Activated effector memory CD4-positive, alpha-beta T cell treated with anti-CD3 and anti-CD28 coated beads, Interleukin-2, amount 50 U/mL, for 16 hours (primary cell): Measurements from ENCODE around the gene PPP2R2D.
A peak's percentile ranks its signal among the peaks of the same experiment; 100 is the strongest.

Experiments used
- DNase-seq: peaks from one replicate; pipeline ENCODE4 v3.0.0-alpha.2; 2020

Gene PPP2R2D

GRCh38 chr10:131900350-131901152 lies at the start of gene PPP2R2D:
PPP2R2D (plus strand) TSS chr10:131901008; CDS start chr10:131901149, 141 bp downstream.
- peak; percentile 99 for DNase-seq

DNA sequence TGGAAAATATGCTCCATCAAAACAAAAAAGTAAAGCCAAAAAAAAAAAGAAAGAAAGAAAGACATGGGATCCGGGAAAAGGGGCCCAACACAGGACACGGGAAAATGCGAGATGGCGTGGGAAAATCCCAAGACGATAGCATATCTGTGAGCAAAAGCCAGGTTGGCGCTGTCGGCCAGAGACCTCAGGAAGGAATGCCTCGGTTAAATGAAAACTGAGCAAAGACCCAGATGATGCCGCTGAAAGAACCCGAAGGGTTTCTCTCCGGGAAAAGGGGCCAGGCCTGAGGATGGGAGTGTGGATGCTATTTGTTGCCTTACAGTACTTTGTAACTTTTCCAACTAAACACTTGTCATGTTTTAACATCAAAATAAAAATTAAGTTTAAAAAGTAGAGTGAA lies 49.5 kb upstream of the PPP2R2D start:
- DNase-seq = peak; percentile 31

GRCh38 chr10:131852176-131852822 lies 48.5 kb upstream of the PPP2R2D start:
- peak; percentile 28 for DNase-seq

DNA sequence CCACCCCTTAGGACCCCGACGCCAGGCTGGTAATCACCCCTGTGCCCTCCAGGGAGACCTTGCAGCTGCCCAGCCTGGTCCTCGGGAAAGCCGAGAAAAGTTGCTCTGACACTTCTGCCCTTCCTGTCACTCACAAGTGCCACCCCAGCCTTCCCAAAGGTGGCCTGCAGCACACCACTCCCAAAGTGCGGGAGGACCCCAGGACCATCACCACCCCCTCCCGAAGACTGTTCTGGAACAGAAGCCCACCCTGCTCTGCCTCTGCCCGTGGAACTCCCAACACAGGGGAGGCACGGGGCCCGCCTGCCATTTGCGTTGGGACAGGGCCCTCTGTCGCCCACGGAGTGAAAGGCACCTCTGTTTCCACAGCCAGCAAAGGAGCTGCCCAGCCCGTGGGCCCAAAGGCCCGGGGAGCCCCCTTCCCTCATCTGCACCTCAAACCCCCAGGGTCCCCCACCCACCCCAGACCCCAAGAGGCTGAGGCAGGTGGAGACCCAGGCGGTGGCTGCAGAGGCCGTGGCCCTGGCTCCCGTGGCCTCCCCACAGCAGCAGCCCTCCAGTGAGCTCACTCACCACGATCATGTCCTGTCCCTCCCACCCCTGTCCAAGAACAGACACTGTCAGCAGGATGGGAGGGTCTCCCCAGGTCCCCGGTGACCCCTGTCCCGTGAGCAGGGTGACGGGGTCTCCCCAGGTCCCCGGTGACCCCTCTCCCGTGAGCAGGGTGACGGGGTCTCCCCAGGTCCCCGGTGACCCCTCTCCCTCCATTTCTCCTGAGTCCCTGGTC lies 47.8 kb upstream of the PPP2R2D start:
- peak; percentile 50 for DNase-seq

- peak; percentile 39 for DNase-seq
These were observed 47.2 kb upstream of the PPP2R2D start for GRCh38 chr10:131853610-131853964.

DNA sequence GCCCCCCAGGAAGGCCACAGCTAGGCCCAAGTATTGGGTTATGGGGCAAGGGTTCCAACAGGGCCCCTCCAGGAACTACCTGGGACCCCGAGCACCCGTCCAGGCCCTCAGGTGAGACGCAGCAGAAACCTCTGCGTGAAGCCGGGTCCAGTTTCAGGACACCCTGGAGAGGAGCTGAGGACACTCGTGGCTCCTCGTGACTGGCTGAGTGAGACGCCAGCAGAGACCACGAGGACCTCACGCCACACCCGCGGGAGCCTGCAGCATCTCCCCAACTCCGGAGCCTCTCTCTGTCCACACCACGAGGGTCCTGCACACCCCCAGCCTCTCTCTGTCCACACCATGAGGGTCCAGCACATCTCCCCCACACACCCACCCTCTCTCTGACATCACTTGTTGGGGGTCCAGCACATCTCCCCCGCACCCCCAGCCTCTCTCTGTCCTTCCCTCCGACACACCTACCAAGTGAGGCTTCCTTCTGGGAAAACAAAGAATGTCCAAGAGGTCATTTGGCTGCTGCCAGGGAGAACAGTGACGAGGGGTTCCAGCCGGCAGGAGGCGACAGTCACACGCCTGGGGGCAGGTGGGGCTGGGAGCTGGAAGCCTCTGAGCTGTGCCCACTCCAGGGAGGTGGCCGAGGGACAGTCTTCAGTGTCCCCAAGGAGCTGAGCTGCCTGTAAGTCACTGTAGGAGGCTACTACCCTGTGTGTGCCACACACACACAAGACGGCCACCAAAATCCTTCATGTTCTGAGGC lies 46.1 kb upstream of the PPP2R2D start:
- DNase-seq = peak; percentile 33

DNA sequence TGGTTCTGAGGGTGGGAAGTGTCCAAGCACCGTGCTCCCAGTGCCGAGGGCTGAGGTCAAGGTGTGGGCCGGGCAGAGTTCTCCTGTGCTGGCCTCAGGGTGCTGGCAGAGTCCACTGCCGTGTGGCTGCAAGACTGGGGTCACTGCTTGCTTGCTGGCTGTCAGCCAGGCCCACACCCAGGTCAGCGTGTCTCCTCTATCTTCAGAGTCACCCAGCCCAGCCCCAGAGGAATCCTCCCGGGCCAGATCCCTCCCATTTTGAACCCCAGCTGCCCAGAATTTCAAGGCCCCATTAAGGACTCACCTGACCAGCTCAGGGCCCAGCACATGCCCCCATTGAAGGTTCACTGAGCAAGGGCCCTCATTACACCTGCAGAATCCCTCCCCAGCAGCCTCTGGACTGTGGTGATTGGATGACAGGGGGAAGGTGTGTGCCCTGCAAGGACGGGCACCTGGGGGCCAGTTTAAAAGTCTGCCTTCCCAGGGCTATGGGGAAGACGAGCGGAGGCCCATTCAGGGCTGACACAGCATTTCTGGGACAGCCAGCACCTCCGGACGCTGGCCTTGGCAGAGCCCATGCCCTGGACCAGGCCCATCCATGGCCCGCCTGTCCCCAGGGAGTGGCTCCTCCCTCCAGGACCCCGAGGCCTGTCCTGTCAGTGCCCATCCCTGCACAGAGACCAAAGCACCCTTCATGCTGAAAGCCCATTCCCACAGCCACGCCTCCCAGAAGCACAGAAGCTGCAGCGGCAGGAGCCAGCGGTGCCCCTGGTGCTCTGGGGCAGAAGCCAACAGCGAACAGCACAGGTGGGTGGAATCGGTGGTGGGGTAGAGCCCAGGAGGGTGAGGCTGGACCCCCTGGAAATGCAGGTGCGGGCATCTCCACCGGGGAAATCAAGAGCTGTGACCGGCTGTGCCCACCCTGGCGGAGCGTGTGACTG lies 45.1 kb upstream of the PPP2R2D start:
- DNase-seq = peak; percentile 44

DNA sequence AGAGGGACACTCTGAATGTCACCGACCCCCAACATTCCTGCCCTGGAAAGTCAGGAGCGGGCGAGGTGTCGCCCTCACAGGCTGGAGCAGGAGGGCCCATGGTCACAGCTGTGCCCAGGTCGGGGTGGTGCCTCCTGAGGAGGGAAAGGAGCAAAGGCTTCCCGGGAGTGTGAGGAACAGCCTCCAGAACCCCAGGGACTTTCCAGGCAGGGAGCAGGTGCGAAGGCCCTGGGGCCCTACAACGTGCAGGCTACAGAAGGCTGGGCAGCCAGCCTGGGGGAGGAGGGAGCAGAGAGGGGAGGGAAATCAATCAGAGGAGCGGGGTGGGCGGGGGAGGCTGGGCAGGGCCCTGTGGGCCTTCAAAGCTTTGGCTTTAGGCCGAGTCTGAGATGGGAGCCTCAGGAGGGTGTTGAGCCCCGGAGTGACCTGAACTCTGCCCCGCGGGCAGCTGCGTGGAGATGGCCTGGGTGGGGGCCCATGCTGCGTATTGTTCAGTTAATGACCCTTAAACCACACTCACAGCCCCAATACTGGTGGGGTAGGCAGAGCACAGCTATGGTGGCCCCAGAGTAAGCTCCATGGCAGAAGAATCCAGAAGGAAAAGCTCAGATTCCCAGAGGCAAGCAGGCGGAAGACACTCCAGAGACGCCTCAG lies 44.2 kb upstream of the PPP2R2D start:
- peak; percentile 48 for DNase-seq

DNA sequence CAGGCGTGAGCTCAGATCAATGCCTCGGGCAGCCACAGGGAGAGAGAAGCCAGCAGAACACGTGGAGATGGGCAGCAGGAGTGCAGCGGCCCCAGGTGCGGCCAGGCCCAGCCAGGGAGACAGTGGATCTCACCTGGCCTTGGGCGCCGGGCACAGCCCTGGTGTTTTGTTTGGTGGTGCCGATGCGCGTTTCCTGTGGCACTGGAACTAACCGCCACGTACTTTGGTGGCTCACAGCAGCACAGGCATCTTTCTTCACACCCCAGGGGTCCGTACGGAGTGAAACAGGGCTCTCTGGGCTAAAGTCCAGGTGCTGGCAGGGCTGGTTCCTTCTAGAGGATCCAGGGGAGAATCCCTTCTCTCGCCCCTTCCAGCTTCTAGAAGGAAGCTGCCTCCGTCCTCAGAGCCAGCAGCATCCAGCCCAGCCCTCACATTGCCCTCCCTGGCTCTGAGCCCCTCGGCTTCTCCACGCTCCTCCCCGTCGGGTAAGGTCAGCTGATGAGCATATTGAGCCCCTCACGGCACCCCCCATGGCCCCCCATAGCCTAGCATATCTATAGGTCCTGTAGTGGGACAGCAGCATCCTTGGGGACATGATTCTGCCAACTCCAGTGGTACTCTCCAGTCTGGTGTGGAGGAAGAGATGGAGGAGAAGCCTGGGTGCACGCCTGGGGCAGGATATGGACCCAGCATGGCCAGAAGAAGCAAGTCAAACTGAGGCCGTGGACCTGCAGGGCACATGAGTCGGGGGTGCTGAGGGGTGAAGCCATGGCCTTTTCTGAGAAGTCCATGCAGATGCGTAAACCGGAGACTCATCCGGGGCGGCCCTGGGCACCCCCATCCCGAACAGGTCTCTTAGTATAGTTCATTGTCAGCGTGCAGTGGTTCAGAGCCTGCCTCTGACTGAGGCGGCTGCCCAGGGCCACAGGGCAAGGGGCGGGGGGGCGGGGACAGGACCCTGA lies 43.4 kb upstream of the PPP2R2D start:
- DNase-seq = peak; percentile 52

DNA sequence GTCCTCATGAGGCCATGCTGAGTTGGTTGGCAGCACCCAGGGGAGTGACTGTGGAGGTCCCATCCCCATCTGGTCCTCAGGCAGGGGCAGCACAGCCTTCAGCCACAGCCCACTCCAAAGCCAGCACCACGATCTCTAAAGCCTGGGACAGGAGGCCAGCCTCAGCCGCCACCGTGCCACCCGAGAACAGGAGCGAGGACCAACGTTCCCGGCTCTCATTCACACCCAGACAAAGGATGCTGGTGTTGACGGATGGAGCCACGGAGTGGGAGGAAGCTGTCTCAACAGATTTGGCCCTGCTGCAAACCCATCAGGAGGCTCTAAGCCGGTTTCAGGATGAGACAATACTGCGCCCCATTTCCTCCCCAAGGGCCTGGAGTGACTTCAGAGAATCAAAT lies 42.7 kb upstream of the PPP2R2D start:
- DNase-seq = no peak

GRCh38 chr10:131858583-131859340 lies 42.0 kb upstream of the PPP2R2D start:
- peak; percentile 45 for DNase-seq

DNA sequence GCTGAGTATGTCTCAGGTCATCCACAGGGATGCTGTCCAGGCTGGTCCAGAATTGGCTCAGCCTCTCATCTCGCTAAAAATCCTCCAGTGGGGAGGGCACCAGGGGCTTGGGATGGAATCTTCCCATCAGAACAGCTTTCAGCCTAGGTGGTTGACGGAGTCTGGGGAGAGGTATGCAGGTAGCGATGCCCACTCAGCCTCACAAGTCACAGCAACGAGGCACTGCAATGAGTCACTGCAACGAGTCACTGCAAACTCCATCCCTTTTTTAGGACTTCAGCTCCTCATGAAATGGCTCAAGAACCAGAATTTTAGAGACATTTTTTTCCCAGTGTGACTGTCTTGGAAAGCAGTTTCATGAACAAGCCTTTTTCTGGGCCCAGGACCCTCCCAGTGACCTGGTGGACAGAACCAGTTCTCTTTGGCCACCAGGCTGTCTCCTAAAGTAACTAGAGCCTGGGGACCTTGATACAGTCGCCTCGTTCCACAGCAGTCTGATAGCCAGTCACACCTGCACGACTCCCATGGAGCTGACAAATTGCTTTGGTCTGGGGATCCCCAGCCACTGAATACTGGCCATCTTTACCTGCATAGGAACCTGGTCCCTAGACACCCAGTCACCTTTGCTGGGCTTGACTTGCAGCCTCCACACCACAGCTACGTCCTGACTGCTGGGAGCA lies 41.3 kb upstream of the PPP2R2D start:
- peak; percentile 34 for DNase-seq

- DNase-seq = no peak
These were observed 40.5 kb upstream of the PPP2R2D start for GRCh38 chr10:131860311-131860710.

DNA sequence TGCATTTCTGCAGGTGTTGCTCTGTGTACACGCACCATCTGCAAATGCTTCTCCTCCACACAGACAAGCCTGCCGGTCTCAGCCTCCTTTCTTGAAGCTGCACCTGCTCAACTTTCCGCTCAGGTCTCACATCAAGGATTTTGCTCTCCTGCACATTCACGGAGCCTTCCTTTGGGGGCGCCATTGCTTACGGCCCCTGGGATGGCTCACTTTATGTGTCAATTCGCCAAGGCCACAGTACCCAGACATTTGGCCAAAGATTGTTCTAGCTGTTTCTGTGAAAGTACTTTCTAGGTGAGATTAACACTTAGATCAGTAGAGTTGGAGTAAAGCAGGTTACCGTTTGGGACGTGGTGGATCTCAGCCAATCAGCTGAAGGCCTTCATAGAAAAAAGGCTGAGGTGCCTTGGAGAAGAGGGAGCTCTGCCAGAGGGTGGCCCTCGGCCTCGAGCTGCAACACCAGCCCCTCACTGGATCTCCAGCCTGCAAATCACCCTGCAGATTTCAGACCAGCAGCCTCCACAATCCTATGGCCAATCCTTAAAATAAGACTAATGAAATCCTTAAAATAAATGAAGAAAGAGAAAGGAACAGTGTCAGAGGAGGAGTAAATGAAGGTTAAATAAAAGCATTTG lies 39.9 kb upstream of the PPP2R2D start:
- DNase-seq = peak; percentile 8

DNA sequence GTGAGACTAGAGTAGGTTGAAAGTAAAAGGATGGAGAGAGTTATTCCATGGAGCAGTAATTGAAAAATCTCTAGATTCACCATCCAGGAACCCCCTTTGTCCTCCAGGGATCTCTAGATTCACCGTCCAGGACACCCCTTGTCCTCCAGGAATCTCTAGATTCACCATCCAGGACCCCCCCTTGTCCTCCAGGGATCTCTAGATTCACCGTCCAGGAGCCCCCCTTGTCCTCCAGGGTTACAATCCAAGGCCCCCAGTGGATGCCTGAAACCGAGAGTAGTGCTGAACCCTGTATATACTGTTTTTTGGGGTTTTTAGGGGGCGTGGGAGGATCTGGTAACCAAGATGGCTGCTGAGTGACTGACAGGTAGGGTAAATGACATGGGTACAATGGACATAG lies 38.3 kb upstream of the PPP2R2D start:
- DNase-seq = no peak

DNA sequence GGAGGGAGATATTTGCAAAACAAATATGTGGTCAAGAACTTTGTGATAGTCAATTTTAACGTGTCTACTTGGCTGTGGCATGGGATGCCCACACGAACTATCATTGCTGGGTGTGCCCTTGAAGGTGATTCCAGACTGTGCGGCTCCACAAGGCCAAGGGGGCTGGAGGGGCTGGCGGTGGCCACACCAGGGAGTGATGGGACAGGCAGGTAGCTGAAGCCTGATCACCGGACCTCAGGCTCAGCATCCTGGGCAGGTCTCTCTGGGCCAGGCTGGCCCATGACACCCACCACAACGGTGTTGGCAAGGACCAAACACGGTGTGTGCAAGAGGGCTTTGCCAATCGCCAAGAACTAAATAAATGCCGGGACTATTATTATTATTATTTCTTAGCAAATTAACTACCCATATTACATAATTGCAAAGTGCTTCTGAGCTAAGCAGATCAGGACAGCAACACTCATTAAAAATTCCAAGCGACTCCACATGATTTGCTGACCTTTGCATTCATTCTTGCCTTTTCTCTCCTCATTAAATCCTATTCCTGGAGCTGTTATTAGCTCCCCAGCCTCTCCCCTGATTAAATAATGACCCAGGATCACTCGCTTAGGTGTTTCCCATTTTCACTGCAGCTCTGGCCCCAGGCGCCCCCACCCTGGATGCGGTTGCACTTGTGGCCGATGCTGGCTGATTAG lies 35.4 kb upstream of the PPP2R2D start:
- DNase-seq = no peak

GRCh38 chr10:131866673-131867072 lies 34.1 kb upstream of the PPP2R2D start:
- no peak for DNase-seq
